ENCODE results near the gene HYAL4. TPM values are rescaled to one million over a fixed set of nuclear protein-coding genes. Genes with fewer than 3 reads are reported as not detected.

Gene HYAL4
- total and polyA plus RNA-seq, 2 of the 13 experiments (the other 11 are each of a cell fraction or from before 2014, with no cell fraction given): not detected

GRCh38 chr7:123923599-123923998, 78.6 kb downstream of the HYAL4 start:
- Histone ChIP-seq H3K27ac (ENCODE audit: extremely low read length, insufficient read depth, low read length) (no peak overlapping the region), H4K20me1 (ENCODE audit: insufficient read depth, low read length) (no peaks in the 10 kb centered on the region), H3K27me3 (ENCODE audit: control insufficient read depth in 1 of 2, insufficient read depth in 2 of 2, low read length in 2 of 2) (no peaks in the 10 kb centered on the region), H3K79me2 (ENCODE audit: insufficient read depth, low read length) (no peaks in the 10 kb centered on the region), H3K4me1 (ENCODE audit: insufficient read depth, low read length) (no peaks in the 10 kb centered on the region), H3K36me3 (replicated peaks in 1 of 2; ENCODE audit: control insufficient read depth in 1 of 2, insufficient read depth in 2 of 2, low read length in 2 of 2) (no peaks in the 10 kb centered on the region), H3K4me3 (replicated peaks in 1 of 3; ENCODE audit: insufficient read depth in 1 of 3, low read depth in 2 of 3, low read length in 3 of 3) (no peak overlapping the region), H2AFZ (ENCODE audit: low read length) (no peak overlapping the region), H3K9ac (ENCODE audit: insufficient read depth, low read depth, low read length) (no peak overlapping the region), H3K4me2 (ENCODE audit: low read depth, low read length) (no peak overlapping the region), H3K9me3 (ENCODE audit: low read length) (no peaks in the 10 kb centered on the region)
- BruUV-seq (replicated peaks): no TSS peak
- POLR2A ChIA-PET: no interaction called here
- WGBS (ENCODE audit: low lambda C conversion rate): 28% methylated on average over 4 of the region's 4 CpGs
- TF ChIP-seq GATAD2A (CRISPR knock-in tag; IDR thresholded peaks at IDR 0.05): no peak
- CTCF ChIA-PET (ENCODE audit: low intra/inter-chr PET ratio, low total read pairs): no interaction called here
- intact Hi-C loops (cut with micrococcal nuclease; ENCODE audit: unreplicated experiment) (no loop called here), in situ Hi-C loops (cut with HindIII; ENCODE audit: extremely low pct_ligation_motif_present, low pct_unique_long_range_greater_than_20kb) (no loop called here)
- DNase-seq (ENCODE audit: low spot score) (no peak), ATAC-seq (no peak), FAIRE-seq (no peak)

GRCh38 chr7:123924941-123925340, 80.0 kb downstream of the HYAL4 start, which contains the start of gene SPAM1:
Gene SPAM1 (plus strand): TSS chr7:123925241. CDS start chr7:123953571, 28,330 bp downstream.
- intact Hi-C loops (cut with micrococcal nuclease; ENCODE audit: unreplicated experiment): no loop called here
- DNase-seq (ENCODE audit: low spot score) (no peak), ATAC-seq (no peak), FAIRE-seq (no peak)
- no peaks in the 10 kb centered on the region for H3K79me2 ChIP-seq (ENCODE audit: insufficient read depth, low read length)
- H3K27ac ChIP-seq (ENCODE audit: extremely low read length, insufficient read depth, low read length): no peak within 1 kb of the TSS
- POLR2A ChIA-PET: no interaction called here
- in situ Hi-C loops (cut with HindIII; ENCODE audit: extremely low pct_ligation_motif_present, low pct_unique_long_range_greater_than_20kb): no loop called here
- H3K27me3 ChIP-seq (ENCODE audit: control insufficient read depth in 1 of 2, insufficient read depth in 2 of 2, low read length in 2 of 2): no peaks in the 10 kb centered on the region
- H3K4me1 ChIP-seq (ENCODE audit: insufficient read depth, low read length): no peaks in the 10 kb centered on the region
- H3K36me3 ChIP-seq (replicated peaks in 1 of 2; ENCODE audit: control insufficient read depth in 1 of 2, insufficient read depth in 2 of 2, low read length in 2 of 2): no peaks in the 10 kb centered on the region
- H3K4me2 ChIP-seq (ENCODE audit: low read depth, low read length): no peak within 1 kb of the TSS
- TF ChIP-seq ZBTB44 (CRISPR knock-in tag; IDR thresholded peaks at IDR 0.05): no peak
- TF ChIP-seq ZNF317 (CRISPR knock-in tag; IDR thresholded peaks at IDR 0.05): no peak
- TF ChIP-seq ELF3 (CRISPR knock-in tag; IDR thresholded peaks at IDR 0.05): no peak
- TF ChIP-seq TCF12 (IDR thresholded peaks at IDR 0.05): no peak
- TF ChIP-seq TCF12 (CRISPR knock-in tag; IDR thresholded peaks at IDR 0.05): no peak
- no peak for TF ChIP-seq ZNF232 (CRISPR knock-in tag; IDR thresholded peaks at IDR 0.05; ENCODE audit: borderline replicate concordance)
- no peak for TF ChIP-seq KDM5B (CRISPR knock-in tag; IDR thresholded peaks at IDR 0.05; ENCODE audit: borderline replicate concordance)
- no peak within 1 kb of the TSS for H3K4me3 ChIP-seq (replicated peaks in 1 of 3; ENCODE audit: insufficient read depth in 1 of 3, low read depth in 2 of 3, low read length in 3 of 3)
- no peak within 1 kb of the TSS for H2AFZ ChIP-seq (ENCODE audit: low read length)
- H3K9ac ChIP-seq (ENCODE audit: insufficient read depth, low read depth, low read length): no peak within 1 kb of the TSS
- no peaks in the 10 kb centered on the region for H3K9me3 ChIP-seq (ENCODE audit: low read length)
- no peaks in the 10 kb centered on the region for H4K20me1 ChIP-seq (ENCODE audit: insufficient read depth, low read length)
- CTCF ChIA-PET (ENCODE audit: low intra/inter-chr PET ratio, low total read pairs): no interaction called here
- BruUV-seq (replicated peaks): no TSS peak

Other genes with a start within 250 kb of the HYAL4 start
- gene ASB15, start 243.3 kb upstream of the HYAL4 start, total RNA-seq (2016; rRNA removed; fragmentation: Illumina TruSeq; extraction: Trizol): not detected in 2 replicates
- gene ASB15, start 243.3 kb upstream of the HYAL4 start, polyA plus RNA-seq (2011; rRNA removed): not detected in 2 replicates
- not detected in 2 replicates for gene LMOD2, start 189.3 kb upstream of the HYAL4 start, total RNA-seq (2016; rRNA removed; fragmentation: Illumina TruSeq; extraction: Trizol)
- not detected in 2 replicates for gene LMOD2, start 189.3 kb upstream of the HYAL4 start, polyA plus RNA-seq (2011; rRNA removed)
- 12.8 and 18.7 TPM in 2 replicates for gene WASL, start 96.2 kb upstream of the HYAL4 start, total RNA-seq (2016; rRNA removed; fragmentation: Illumina TruSeq; extraction: Trizol)
- 7.4 and 7.9 TPM in 2 replicates for gene WASL, start 96.2 kb upstream of the HYAL4 start, polyA plus RNA-seq (2011; rRNA removed)
- not detected in 2 replicates for gene SPAM1, start 80.1 kb downstream of the HYAL4 start, total RNA-seq (2016; rRNA removed; fragmentation: Illumina TruSeq; extraction: Trizol)
- not detected in 2 replicates for gene SPAM1, start 80.1 kb downstream of the HYAL4 start, polyA plus RNA-seq (2011; rRNA removed)
- not detected in 2 replicates for gene TMEM229A, start 187.9 kb downstream of the HYAL4 start, total RNA-seq (2016; rRNA removed; fragmentation: Illumina TruSeq; extraction: Trizol)
- not detected in 2 replicates for gene TMEM229A, start 187.9 kb downstream of the HYAL4 start, polyA plus RNA-seq (2011; rRNA removed)